GM19438 (cell line): Measurements from ENCODE around the gene FAM78A.

Experiments used
- ATAC-seq: cut with Tn5 transposase; IDR thresholded peaks from one replicate; pipeline ENCODE4 v1.9.1; 2021; ENCODE audit warnings: low read depth; ENCODE audit not compliant: unreplicated experiment

Gene FAM78A, protein sequence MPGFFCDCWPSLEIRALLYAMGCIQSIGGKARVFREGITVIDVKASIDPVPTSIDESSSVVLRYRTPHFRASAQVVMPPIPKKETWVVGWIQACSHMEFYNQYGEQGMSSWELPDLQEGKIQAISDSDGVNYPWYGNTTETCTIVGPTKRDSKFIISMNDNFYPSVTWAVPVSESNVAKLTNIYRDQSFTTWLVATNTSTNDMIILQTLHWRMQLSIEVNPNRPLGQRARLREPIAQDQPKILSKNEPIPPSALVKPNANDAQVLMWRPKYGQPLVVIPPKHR

DNA sequence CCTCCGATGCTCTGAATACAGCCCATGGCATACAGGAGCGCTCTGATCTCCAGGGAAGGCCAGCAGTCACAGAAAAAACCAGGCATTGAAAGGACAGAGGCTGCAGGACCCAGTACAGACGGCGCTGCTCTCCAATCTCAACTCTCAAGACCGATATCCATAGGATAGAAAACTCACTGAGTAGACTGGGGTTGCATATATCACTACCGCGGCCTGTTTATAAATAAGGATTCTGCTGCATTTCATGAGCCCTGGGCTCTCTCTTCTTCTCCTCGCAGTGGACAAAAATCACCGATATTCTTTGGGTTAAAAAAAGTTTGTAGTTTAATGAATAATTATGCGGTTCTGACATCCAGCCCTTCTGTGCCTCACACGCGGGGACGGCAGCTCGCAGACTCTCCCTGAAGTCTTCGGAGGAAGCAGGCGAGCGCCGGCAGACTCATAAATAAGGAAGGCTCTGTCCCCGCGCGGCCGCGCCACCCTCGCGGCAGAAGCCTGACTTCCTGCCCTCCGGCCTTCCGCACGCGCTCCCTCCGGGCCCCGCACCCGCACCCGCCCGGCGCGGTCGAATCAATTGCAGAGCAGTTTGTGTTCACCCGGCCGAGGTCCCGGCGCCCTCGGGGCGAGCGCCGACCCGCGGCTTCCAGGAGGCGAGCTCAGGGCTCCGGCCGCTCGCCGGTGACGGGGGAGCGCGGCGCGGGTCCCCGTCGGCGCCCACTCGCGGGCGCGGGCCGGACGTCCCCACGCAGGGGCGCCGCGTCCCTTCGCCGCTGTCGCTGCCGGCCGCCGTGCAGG, at the start of gene FAM78A:
FAM78A (minus strand) TSS at position 417 of the 795 bp plus-strand sequence; CDS start at position 86, 331 bp downstream.
- no peak for ATAC-seq

DNA sequence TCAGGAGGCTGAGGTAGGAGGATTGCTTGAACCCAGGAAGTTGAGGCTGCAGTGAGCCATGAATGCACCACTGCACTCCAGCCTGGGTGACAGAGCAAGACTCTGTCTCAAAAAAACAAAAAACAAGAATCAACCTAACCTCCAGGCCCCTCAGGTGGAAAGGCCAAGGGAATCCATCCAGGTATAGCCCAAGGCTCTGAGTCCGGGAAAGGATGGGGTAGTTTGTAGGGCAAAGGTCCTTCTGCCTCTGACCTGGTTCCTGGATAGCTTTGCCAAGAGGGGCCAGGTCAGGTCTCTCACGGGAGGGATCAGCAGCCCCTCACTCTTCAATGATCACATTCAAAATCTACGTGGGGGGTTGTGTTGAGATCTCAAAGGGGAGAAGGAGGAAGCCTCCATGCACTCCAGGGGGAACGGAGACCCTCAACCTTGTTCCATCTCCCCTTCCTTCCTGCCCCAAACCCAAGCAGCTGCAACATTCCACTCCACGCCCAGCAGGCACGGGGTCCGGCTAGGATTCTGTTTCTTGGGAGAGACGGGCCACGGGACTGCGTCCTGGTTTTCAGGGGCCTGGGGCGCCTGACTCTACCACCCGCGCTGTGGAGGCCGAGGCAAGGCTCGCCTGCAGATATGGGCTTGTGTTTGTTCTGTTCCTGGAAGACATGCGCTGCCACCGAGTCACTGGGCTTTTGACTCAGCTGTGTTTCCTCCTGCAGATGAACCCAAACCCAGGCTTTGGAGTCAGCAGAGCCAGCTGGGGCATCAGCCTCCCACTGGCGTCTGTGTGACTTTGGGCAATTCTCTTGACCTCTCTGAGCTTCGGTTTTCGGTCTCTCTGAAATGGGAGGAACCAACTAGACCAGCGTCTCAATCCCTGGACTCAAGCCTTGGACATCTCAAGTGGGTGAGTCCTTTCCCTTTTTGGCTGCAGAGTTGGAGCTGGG, 48.7 kb upstream of the FAM78A start:
- no peak for ATAC-seq

DNA sequence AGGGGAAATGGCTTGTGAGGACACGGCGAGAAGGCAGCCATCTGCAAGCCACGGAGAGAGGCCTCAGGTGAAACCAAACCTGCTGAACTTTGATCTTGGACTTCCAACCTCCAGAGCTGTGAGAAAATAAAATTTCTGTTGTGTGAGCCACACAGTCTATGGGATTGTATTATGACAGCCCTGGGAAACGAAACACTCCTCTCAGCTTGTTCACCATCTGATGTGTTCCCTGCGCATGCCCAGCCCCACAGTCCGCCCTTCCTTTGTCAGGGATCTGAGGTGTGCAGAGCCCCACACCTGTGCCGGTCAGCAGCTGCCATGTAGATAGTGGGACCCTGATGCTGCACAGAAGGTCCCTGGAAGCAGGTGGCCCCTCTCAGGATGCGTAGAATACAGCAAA, 47.3 kb upstream of the FAM78A start:
- ATAC-seq = no peak

DNA sequence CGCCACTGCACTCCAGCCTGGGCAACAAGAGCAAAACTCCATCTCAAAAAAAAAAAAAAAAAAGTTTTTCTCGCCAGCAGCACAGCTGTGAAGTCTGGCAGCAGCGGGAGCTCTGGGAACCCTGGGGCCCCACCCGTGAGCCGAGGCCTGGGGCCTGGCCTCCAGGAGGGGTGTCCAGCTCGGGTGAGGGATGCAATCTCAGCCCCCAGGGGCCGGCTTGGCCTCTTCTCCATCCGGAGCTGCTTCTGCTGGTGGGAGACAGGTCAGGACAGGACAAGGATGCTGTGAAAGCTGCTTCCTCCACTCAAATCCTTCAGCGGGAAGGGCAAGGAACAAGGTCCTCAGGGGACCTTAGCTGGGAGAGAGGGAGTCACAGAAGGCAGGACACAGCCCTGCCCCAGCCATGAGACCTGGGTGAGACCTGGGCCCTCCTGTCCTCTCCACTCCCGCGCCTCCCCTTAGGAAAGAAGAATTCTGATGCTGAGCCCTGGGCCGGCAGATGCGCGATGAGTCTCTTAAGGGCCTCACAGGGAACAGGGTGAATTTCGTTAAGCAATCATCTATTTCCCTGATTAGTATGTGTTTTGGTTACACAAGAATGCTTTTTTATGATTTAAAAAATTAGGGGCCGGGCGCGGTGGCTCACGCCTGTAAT, 43.8 kb upstream of the FAM78A start:
- no peak for ATAC-seq

DNA sequence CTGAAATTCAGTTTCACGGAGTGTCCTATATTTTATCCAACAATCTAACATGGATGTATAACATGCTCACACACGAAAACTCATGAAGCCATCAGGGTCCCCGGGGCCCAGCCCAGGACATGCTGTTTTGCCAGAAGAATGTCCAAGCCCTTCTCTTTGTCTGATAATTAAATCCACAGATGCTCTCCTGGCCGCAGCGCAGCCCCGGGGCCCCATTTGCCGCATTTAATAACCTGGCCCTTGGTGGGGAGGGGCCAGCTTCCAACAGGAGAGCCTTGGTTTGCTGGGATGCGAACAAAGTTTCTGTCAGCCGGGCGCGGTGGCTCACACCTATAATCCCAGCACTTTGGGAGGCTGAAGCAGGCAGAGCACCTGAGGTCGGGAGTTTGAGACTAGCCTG, 43.2 kb upstream of the FAM78A start:
- no peak for ATAC-seq

DNA sequence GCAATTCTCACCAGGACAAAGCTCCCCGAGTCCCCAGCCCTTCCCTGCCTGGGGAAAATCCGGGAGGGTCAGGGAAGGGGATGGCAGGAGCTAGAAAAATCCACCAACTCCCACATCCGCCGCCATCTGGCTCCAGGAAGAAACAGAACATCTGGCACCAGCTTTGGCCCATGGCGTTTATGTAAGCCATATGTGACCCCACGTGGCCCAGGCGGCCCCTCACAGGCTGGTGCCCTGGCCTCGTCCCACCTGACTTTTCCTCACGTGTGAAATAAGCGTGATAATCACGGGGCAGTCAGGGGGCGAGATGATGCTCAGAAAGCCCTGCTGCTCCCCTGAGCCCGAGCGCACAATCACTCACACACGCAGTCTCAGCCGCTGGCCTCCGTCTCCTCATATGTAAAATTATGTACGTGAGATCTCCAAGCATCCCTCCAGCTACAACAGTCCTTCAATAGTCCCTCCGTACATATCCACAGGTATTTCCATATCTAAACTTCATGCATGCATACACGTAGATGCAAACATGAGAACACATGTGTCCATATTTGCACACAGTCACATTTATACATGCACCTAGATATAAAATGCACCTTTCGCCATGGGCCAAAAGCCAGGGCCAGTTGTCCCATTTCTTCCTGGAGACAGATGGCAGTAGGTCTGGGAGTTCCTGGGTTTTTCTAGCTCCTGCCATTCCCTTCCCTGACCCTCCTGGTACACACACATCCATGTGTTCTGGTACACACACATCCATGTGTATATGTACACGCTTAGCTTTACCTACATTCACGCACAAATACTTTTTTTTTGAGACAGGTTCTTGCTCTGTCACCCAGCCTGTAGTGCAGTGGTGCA, 42.1 kb upstream of the FAM78A start:
- ATAC-seq = no peak

DNA sequence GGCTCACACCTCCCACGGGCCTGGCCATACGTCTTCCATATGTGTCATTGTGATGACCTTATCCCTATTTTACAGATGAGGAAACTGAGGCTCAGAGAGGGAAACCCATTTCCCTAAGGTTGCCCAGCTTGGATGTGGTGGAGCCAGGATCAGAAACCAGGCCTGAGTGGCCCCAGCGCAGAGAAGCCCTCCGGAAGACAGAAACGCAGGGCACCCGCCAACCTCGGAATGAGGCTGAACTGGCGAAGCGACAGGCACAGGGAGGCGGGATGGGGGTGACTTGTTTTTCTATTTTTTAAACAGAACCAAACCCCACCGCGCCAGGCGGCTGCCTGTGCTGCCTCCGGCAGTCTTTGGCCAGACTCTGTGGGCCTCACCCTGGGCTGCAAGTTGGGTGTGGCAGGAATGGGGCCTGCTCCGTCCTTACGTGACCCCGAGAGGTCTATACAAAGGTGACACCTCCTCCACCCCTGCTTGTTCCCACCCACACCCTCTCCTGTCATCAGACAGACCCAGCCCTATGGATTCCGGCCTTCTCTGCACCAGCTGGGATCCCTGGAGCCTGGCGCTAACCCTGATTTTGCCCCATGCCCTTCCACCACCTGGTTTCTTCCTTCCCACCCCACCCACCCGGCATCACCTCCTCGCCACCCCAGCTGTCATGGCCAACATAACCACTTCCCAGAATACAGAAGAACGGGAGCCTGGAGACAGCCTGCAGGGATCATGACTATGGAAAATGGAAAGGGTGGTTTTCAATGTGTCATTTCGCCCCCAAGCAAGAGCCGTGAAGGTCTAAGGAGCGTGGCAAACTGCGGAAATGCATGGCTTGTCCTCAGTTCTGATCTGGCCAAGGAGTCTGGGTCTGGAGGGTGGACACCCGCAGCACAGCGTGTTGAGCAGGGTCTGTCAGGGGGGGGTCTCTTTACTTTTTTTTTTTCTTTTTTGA, 36.8 kb upstream of the FAM78A start:
- no peak for ATAC-seq

DNA sequence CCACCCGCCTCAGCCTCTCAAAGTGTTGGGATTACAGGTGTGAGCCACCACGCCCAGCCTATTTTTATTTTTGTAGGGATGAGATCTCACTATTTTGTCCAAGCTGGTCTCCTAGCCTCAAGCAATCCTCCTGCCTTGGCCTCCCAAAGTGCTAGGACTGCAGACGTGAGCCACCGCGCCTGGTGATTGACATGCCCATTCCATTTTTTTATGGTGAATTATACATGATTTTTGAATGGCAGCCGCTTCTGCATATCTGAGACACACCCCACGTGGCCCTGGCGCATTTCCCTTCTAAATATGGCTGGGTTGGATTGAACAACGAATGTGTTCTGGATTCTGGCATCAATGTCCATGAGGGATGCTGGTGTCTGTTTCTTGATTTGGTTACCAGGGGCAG, 35.9 kb upstream of the FAM78A start:
- no peak for ATAC-seq

DNA sequence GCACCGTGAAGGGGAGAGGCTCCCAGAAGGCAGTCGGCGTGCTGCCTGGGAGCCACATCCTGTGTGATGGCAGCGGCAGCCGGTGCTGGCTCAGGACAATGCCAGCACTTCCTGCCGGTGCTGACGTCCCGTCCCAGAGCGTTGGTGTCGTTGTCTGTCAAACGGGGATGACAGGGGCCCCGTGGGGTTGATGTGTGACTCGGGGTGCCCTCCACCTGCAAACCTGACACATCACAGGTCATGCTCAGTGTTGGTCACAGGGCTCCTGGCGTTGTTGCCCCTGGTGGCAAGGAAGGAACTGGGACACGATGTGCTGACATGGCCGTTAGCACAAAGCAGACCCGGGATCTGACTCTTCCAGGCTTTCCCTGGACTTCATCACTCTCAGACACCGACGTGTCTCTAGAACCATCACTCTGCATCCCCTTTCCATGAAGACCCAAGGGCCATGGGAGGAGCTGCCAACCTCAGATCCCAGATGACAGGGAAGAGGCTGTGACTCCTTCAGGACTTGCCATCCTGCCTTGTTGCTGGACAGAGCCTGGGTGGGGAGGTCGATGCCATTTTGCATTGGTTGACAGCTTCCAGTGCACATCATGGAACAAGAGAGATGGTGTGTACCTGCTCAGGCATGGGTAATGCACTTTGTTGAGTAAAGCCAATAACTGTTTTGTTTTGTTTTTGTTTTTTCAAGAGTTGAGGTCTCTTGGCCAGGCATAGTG, 34.7 kb upstream of the FAM78A start:
- ATAC-seq = no peak

DNA sequence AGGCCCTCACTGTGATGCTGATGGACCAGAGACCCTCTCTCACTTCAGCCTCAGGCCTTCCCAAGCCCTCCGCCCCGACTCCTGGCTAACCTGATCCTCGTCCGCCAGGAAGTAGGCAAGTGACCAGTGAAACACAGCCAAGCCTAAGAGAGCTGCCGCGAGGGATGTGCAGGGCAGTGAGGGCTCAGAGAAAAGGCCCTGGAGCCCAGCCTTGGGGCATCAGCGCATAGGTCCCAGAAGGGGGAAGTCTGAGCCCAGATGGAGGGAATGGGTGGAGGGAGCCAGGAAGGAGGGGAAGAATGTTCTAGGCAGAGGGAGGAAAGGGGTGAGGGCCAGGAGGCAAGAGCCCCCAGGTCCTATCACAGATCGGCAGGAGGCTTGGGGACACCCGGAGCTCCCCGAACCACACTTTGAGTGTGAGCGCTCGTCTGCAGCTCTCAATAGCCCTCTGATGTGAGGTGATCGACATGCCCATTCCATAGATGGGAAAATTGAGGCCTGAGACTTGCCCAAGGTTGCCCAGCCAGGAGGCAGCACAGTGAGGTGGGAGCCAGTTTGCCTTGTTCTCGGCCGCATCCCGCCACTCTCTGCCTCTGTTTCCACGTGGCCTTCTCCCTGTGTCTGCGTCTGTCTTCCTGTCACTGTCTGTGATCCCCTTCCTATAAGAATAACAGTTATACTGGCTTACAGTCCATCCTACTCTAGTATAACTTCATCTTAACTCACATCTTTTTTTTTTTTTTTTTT, 33.4 kb upstream of the FAM78A start:
- ATAC-seq = no peak

DNA sequence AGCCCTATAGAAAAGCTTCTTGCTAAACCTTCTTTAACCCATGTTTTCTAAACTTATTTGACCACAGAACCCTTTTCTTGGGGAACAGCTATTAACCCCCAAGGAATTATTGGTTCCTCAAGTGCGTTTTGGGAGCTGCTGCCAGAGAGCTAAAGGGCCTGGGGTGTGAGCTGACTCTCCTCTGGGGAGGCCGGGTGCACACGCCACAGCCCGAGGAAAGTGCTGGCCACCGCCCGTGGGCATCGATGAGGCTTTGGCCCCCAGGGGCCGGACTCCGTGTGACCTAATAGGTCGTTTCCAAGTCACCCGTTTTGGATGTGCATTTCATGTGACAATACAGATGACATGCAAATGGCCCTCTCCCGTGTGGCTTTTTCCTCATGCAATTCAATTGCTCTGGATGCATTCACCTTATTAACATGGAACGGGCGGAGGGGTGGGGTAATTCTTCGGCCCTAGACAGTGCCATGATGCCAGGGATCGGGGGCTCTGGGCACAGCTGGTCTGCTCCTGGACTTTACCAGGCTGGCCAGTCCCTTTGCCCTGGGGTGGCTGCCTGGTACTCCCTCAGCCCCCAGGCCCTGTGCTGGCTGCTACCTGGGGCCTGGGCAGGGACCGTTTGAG, 32.7 kb upstream of the FAM78A start:
- no peak for ATAC-seq

DNA sequence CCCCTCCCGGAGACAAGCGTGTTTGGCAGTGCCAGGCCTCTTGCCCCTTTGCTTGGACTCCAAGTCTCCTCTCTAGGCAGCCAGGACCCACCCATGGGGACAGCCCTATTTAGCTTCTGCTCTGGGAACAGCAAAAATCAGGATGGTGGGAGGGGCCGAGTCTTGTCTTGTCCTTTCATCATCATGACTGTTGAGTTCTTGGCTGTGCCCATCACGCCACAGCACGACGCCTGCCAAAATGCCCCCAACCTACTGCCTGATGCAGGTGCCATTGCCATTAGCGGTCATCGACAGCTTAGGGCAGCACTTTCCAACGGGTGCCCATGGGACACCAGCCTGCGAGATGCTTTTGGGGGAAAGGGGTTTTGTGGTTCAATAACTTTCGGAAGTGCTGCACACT, 32.1 kb upstream of the FAM78A start:
- ATAC-seq = no peak

DNA sequence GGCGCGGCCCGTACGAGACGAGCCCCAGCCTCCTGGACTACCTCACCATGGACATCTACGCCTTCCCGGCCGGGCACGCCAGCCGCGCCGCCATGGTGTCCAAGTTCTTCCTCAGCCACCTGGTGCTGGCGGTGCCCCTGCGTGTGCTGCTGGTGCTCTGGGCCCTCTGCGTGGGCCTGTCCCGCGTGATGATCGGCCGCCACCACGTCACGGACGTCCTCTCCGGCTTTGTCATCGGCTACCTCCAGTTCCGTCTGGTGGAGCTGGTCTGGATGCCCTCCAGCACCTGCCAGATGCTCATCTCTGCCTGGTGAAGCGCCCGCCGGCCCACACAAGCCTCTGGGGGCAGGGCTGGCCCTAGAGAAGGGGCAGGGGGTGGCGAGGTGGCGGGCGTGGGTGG, 31.7 kb upstream of the FAM78A start:
- no peak for ATAC-seq

DNA sequence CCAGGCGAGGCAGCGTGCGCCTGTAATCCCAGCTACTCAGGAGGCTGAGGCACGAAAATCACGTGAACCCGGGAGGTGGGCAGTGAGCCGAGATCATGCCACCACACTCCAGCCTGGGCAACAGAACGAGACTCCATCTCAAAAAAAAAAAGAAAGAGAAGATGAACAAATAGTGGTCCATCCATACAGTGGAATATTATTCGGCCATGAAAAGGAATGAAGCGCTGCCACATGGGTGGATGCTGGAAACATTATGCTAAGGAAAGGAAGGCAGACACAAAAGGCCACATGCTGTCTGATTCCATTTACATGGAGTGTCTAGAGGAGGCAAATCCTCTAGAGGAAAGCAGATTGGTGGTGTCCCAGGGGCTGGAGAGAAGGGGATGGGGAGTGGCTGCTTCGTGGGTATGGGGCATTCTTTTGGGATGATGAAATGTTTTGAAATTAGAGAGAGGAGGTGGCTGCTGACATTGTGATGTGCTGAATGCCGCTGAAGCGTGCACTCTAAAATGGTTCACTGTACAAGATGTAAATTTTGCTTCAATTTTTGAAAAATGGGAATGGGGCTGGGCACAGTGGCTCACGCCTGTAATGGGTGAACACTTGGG, 30.2 kb upstream of the FAM78A start:
- ATAC-seq = no peak

DNA sequence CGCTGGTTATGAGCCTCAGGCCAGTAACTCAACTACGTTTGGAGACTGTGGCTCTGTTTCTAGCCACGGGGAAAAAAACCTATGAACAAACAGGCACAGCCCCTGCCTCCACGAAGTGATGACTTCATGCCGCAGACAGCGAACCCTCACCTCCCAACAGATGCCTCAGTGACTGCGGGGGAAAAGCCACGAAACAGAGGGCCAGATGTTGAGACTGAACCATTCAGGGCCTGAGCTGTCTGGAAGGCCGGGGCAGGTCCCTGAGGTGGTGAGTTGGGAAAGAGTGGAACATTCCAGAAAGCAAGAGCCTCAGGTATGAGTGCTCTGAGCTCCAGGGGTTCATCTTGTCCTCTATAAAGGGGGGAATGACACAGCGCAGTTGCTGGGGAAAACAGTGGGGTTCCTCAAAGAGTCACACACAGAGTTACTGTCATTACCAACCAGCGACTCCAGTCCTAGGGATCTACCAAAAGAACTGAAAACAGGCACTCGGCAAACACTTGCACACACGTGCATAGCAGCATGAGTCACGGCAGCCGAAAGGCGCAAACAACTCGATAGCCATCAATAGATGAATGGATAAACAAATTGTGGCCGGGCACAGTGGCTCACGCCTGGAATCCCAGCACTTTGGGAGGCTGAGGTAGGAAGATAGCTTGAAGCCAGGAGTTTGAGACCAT, 28.5 kb upstream of the FAM78A start:
- no peak for ATAC-seq
